GM12801 (cell line): ENCODE data around the gene MICA.

Experiments used
- CTCF ChIP-seq: IDR thresholded peaks from one replicate; pipeline ENCODE4 v1.5.1; 2011; ENCODE audit warnings: control low read depth; ENCODE audit not compliant: insufficient read length; ENCODE audit errors: extremely low read depth

MICA gene

GRCh38 chr6:31385041-31385440 is 18.4 kb upstream of the MICA start:
- TF ChIP-seq CTCF = no peak

GRCh38 chr6:31386099-31386498 is 17.3 kb upstream of the MICA start:
- TF ChIP-seq CTCF = no peak

- no peak for TF ChIP-seq CTCF
These were observed 16.4 kb upstream of the MICA start for GRCh38 chr6:31386977-31387376.

- no peak for TF ChIP-seq CTCF
These were observed 9.5 kb upstream of the MICA start for GRCh38 chr6:31393932-31394331.

GRCh38 chr6:31394381-31394780 is 9.0 kb upstream of the MICA start:
- TF ChIP-seq CTCF = no peak

- TF ChIP-seq CTCF = no peak
These were observed 7.6 kb upstream of the MICA start for GRCh38 chr6:31395832-31396231.

- no peak for TF ChIP-seq CTCF
These were observed 6.8 kb upstream of the MICA start for GRCh38 chr6:31396422-31397152.
